WTC11 (cell line): ENCODE measurements around the gene SHISAL1.

ENCODE experiments used
- ATF3 ChIP-seq: sonication (generic); formaldehyde crosslinking; conservative IDR thresholded peaks from 2 replicates; pipeline ENCODE4 v1.8.1; 2022; ENCODE audit warnings: mild to moderate bottlenecking, missing genetic modification reagents
- E2F5 ChIP-seq: sonication (generic); formaldehyde crosslinking; IDR thresholded peaks from 2 replicates; pipeline ENCODE4 v1.8.1; 2022; ENCODE audit warnings: mild to moderate bottlenecking, moderate library complexity, missing genetic modification reagents
- ETV6 ChIP-seq: sonication (generic); formaldehyde crosslinking; IDR thresholded peaks from 2 replicates; pipeline ENCODE4 v1.8.1; 2022; ENCODE audit warnings: mild to moderate bottlenecking, missing genetic modification reagents
- FOXJ3 ChIP-seq: sonication (generic); formaldehyde crosslinking; IDR thresholded peaks from 2 replicates; pipeline ENCODE4 v1.9.0; 2021; ENCODE audit warnings: missing genetic modification reagents, mild to moderate bottlenecking, borderline replicate concordance
- SMAD3 ChIP-seq: sonication (generic); formaldehyde crosslinking; IDR thresholded peaks from 2 replicates; pipeline ENCODE4 v1.8.0; 2022; ENCODE audit warnings: missing genetic modification reagents, mild to moderate bottlenecking, borderline replicate concordance
- USF1 ChIP-seq: sonication (generic); formaldehyde crosslinking; IDR thresholded peaks from 2 replicates; pipeline ENCODE4 v1.8.0; 2022; ENCODE audit warnings: mild to moderate bottlenecking, missing genetic modification reagents
- ZSCAN18 ChIP-seq: fragments of 250-450 bp; sonication (Bioruptor Pico); IDR thresholded peaks from 2 replicates; pipeline ENCODE4 v2.1.2; 2022; ENCODE audit warnings: mild to moderate bottlenecking, moderate library complexity
- TF ChIP-seq, protein P1 (sequence below): fragments of 200-600 bp; IDR thresholded peaks from 2 replicates; pipeline ENCODE4 v1.8.0; 2022; ENCODE audit warnings: antibody characterized with exemption
- TF ChIP-seq, protein P2 (sequence below): sonication (generic); formaldehyde crosslinking; IDR thresholded peaks from 2 replicates; pipeline ENCODE4 v1.8.0; 2022; ENCODE audit warnings: mild to moderate bottlenecking, missing genetic modification reagents

DNA sequence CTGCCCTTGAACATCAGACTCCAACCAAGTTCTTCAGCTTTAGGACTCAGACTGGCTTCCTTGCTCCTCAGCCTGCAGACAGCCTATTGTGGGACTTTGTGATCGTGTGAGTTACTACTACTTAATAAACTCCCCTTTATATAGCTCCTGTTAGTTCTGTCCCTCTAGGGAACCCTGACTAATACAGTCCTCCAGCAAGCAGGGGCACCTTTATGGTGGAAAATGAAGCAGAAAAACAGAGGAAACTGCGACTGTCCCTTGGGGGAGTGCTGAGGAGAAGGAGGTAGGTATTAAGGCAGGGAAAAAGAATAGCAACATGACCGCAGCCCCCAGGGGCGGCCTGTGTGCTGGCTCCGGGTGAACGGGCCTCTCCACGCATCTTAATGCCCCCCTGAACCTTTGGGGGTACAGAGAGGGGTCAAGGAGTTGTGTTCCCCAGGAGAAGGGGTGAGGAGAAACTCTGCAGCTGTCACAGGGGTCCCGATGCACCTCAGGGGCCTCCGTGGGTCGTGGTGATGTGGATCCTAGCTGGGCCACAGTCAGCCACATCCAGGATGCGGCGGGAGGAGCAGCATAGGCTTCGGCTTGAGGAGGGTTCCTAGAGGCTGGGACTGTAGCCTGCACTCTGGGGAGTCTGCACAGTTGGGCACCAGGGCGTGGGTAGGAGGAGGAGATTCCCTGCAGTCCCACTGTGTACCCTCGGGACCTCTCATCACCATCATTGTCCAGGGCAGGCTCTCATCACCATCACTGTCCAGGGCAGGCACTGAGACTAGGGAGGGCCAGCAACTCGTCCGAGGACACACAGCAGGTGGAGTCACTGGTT, 34.3 kb downstream of the SHISAL1 start:
- no peak for TF ChIP-seq USF1 (CRISPR knock-in tag)
- TF ChIP-seq, protein P1, sequence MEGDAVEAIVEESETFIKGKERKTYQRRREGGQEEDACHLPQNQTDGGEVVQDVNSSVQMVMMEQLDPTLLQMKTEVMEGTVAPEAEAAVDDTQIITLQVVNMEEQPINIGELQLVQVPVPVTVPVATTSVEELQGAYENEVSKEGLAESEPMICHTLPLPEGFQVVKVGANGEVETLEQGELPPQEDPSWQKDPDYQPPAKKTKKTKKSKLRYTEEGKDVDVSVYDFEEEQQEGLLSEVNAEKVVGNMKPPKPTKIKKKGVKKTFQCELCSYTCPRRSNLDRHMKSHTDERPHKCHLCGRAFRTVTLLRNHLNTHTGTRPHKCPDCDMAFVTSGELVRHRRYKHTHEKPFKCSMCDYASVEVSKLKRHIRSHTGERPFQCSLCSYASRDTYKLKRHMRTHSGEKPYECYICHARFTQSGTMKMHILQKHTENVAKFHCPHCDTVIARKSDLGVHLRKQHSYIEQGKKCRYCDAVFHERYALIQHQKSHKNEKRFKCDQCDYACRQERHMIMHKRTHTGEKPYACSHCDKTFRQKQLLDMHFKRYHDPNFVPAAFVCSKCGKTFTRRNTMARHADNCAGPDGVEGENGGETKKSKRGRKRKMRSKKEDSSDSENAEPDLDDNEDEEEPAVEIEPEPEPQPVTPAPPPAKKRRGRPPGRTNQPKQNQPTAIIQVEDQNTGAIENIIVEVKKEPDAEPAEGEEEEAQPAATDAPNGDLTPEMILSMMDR: no peak
- TF ChIP-seq E2F5 (CRISPR knock-in tag): no peak
- no peak for TF ChIP-seq SMAD3
- no peak for TF ChIP-seq ZSCAN18 (CRISPR knock-in tag)
- TF ChIP-seq, protein P2, sequence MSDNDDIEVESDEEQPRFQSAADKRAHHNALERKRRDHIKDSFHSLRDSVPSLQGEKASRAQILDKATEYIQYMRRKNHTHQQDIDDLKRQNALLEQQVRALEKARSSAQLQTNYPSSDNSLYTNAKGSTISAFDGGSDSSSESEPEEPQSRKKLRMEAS (CRISPR knock-in tag): no peak
- TF ChIP-seq ETV6 (CRISPR knock-in tag): no peak
- no peak for TF ChIP-seq FOXJ3 (CRISPR knock-in tag)
- no peak for TF ChIP-seq ATF3 (CRISPR knock-in tag)
